ENCODE measurements around the gene CACTIN. TPM values are rescaled to one million over a fixed set of nuclear protein-coding genes. Genes with fewer than 3 reads are reported as not detected.

CACTIN gene
- total and polyA plus RNA-seq, 4 donors = 11.0 to 32.6 (median 27.9) TPM

DNA sequence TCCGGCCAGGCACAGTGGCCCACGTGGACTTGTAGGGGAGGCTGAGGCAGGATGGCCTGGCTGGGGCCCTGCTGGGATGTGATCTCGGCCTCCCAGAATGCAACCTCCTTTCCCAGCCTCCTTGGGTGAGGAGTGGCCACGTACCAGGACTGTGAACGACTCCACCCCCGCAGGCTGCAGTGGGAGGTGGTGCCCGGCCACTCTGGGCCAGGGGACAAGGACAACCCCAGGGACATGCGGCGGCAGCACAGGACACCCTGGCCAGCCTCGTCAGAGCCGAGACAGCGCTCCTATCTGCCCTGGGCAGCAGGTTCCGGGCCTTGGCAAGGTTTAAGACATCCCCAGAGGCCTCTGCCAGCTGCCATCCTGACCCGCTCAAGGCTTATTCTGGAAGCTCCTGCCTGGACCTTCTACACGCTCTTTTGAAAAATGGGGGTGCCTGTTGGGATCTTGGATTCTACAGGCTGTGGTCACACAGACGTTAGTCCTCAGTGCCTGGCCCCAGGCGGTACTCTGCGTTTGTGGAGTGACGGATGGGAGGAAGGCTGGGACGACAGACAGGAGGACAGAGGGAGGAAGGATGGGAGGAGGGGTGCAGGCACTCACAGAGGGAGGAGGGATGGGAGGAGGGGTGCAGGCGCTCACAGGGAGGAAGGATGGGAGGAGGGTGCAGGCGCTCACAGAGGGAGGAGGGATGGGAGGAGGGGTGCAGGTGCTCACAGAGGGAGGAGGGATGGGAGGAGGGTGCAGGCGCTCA lies 19.9 kb upstream of the CACTIN start:
- no peaks in the 10 kb centered on the region for H3K9me3 ChIP-seq (ENCODE audit: control insufficient read depth, insufficient read depth, low read length)
- H3K4me3 ChIP-seq (ENCODE audit: low read depth, low read length) = no peak overlapping the region
- no peak for DNase-seq (ENCODE audit: low read depth in 4 of 6, low spot score in 6 of 6)
- peaks cover 31% of the 10 kb centered on the region for H3K4me1 ChIP-seq (ENCODE audit: control insufficient read depth, insufficient read depth, low read length)
- H3K36me3 ChIP-seq (ENCODE audit: control insufficient read depth, insufficient read depth, low read length) = peaks cover 95% of the 10 kb centered on the region
- H3K27ac ChIP-seq (ENCODE audit: low read depth, low read length) = no peak overlapping the region
- WGBS (ENCODE audit: insufficient coverage) = 87% methylated on average over 23 of the region's 23 CpGs
- H3K27me3 ChIP-seq (ENCODE audit: control insufficient read depth, insufficient read depth, low read length) = no peaks in the 10 kb centered on the region

GRCh38 chr19:3645726-3646125 lies 19.1 kb upstream of the CACTIN start:
- Histone ChIP-seq H3K27ac (ENCODE audit: low read depth, low read length) (no peak overlapping the region), H3K4me1 (ENCODE audit: control insufficient read depth, insufficient read depth, low read length) (peaks cover 31% of the 10 kb centered on the region), H3K27me3 (ENCODE audit: control insufficient read depth, insufficient read depth, low read length) (no peaks in the 10 kb centered on the region), H3K36me3 (ENCODE audit: control insufficient read depth, insufficient read depth, low read length) (peaks cover 95% of the 10 kb centered on the region), H3K4me3 (ENCODE audit: low read depth, low read length) (no peak overlapping the region), H3K9me3 (ENCODE audit: control insufficient read depth, insufficient read depth, low read length) (no peaks in the 10 kb centered on the region)
- 89% methylated on average over 21 of the region's 21 CpGs for WGBS (ENCODE audit: insufficient coverage)
- no peak for DNase-seq (ENCODE audit: low read depth in 4 of 6, low spot score in 6 of 6)

DNA sequence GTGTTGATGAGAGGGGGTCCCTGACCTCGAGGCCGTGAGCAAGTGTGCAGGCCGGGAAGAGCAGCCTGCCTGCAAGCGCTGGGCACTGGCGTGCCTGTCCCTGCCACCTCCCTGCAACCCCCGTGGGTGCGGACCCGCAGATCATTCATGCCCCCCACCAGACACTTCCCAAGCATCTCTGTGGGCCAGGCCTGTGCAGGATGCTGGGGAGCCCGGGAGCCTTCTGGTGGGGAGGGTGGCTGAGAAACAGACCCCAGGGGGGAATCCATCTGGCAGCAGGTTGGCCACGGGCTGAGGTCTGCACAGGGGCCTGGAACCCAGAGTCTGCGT lies 18.4 kb upstream of the CACTIN start:
- 49% methylated on average over 8 of the region's 11 CpGs for WGBS (ENCODE audit: insufficient coverage)
- peaks cover 92% of the 10 kb centered on the region for H3K36me3 ChIP-seq (ENCODE audit: control insufficient read depth, insufficient read depth, low read length)
- no peaks in the 10 kb centered on the region for H3K9me3 ChIP-seq (ENCODE audit: control insufficient read depth, insufficient read depth, low read length)
- peak overlapping the region; percentile 25 for H3K27ac ChIP-seq (ENCODE audit: low read depth, low read length)
- no peak overlapping the region for H3K4me3 ChIP-seq (ENCODE audit: low read depth, low read length)
- DNase-seq (ENCODE audit: low read depth in 4 of 6, low spot score in 6 of 6) = no peak
- no peaks in the 10 kb centered on the region for H3K27me3 ChIP-seq (ENCODE audit: control insufficient read depth, insufficient read depth, low read length)
- peaks cover 26% of the 10 kb centered on the region for H3K4me1 ChIP-seq (ENCODE audit: control insufficient read depth, insufficient read depth, low read length)

DNA sequence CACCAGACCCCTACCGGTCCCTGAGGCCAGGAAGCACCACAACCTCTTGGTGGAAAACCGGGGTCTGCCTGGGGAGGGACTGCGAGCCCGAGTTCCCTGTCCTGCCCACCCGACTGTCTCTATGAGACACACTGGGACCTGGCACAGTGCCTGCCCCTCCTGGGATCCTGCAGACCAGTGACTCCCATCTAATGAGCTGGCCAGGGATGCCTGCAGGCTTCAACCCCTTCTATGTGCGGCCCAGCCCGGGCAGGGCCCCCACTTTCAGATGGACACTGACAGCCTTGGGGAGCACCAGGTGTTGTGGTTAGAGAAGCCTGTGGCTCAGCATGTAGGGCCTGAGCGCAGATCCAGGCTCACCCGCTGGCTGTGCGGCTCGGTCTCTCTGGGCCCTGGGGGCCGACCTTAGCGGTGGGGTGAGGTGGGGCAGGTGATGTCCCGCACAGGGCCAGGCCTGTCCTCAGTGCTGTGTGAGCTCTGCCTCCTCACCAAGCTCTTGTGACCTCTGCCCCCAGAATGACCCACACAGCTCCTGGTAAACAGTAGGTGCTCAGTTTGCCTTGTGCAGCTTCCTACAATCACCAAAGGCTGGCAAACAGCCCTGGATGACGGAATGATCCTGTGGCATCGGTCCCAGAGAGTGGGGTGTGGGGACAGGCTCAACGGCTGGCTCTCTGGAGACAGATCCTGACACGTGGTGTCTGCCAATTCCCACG lies 17.9 kb upstream of the CACTIN start:
- H3K27me3 ChIP-seq (ENCODE audit: control insufficient read depth, insufficient read depth, low read length) = no peaks in the 10 kb centered on the region
- no peak overlapping the region for H3K4me3 ChIP-seq (ENCODE audit: low read depth, low read length)
- 62% methylated on average over 17 of the region's 19 CpGs for WGBS (ENCODE audit: insufficient coverage)
- peak in 5 of 6 donors; percentile 36 to 86 (median 51) for DNase-seq (ENCODE audit: low read depth in 4 of 6, low spot score in 6 of 6)
- H3K9me3 ChIP-seq (ENCODE audit: control insufficient read depth, insufficient read depth, low read length) = no peaks in the 10 kb centered on the region
- peaks cover 93% of the 10 kb centered on the region for H3K36me3 ChIP-seq (ENCODE audit: control insufficient read depth, insufficient read depth, low read length)
- peak overlapping the region; percentile 25 for H3K27ac ChIP-seq (ENCODE audit: low read depth, low read length)
- peaks cover 22% of the 10 kb centered on the region for H3K4me1 ChIP-seq (ENCODE audit: control insufficient read depth, insufficient read depth, low read length)

DNA sequence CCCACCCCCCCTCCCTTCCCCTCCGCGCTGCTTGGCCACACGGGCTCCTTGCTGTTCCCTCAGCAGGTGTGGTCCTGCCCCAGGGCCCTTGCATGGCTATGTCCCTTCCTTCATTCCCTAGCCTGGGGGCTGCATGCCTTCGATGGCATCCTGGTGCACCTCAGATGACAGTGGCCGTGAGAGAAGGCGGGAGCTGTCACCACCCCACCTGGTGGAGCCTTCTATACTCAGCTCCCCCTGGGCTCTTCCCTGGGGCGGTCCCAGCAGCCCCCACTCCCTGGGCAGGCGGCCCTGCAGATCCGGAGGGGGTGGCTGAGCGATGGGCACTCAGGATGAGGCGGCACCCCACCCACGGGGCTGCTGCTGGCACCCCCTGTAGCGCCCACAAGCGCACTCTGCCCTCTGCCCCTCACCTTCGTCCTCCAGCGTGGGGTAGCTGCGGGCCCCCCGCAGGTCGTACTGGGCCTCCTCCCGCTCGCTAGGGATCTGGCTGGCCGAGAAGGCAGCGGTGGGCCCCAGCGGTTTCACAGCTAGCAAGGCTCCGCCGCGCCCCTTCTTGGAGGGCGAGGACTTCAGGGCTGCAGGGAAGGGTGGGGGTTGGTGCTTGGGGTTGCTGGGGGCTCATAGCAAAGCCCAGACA lies 17.2 kb upstream of the CACTIN start:
- Histone ChIP-seq H3K27me3 (ENCODE audit: control insufficient read depth, insufficient read depth, low read length) (no peaks in the 10 kb centered on the region), H3K9me3 (ENCODE audit: control insufficient read depth, insufficient read depth, low read length) (no peaks in the 10 kb centered on the region), H3K4me3 (ENCODE audit: low read depth, low read length) (no peak overlapping the region), H3K4me1 (ENCODE audit: control insufficient read depth, insufficient read depth, low read length) (peaks cover 22% of the 10 kb centered on the region), H3K27ac (ENCODE audit: low read depth, low read length) (no peak overlapping the region), H3K36me3 (ENCODE audit: control insufficient read depth, insufficient read depth, low read length) (peaks cover 98% of the 10 kb centered on the region)
- no peak for DNase-seq (ENCODE audit: low read depth in 4 of 6, low spot score in 6 of 6)
- WGBS (ENCODE audit: insufficient coverage) = 90% methylated on average over 15 of the region's 28 CpGs

DNA sequence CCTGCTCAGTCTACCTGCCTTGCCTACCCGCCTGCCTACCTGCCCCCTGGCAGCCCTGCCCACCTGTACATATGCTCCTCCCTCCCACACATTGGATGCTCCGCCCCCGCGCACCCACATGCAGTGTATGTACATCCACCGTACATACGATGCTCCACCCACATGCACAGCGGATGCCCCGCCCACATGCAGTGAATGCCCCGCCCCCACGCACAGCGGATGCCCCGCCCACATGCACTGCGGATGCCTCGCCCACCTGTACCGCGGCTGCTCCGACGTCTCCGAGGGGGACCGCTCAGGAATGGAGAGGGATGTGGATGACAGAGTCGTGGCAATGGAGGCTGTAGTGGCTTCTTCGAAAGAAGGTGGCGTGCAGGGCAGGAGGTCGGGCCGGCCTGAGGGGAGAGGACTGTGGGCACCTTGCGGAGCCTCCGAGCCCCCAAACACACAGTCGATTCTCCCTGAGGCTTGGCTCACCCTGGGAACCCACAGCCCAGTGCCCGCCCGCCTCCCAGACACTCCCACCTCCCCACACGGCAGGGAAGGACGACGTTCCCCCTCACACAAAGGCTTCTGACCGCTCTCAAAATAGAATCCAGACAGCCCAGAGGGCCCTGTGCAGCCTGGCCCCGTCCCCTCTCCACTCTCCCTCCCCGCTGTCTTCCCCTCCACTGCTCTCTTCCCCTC lies 16.5 kb upstream of the CACTIN start:
- 82% methylated on average over 32 of the region's 36 CpGs for WGBS (ENCODE audit: insufficient coverage)
- Histone ChIP-seq H3K9me3 (ENCODE audit: control insufficient read depth, insufficient read depth, low read length) (no peaks in the 10 kb centered on the region), H3K27ac (ENCODE audit: low read depth, low read length) (no peak overlapping the region), H3K4me1 (ENCODE audit: control insufficient read depth, insufficient read depth, low read length) (peaks cover 22% of the 10 kb centered on the region), H3K27me3 (ENCODE audit: control insufficient read depth, insufficient read depth, low read length) (no peaks in the 10 kb centered on the region), H3K36me3 (ENCODE audit: control insufficient read depth, insufficient read depth, low read length) (peaks cover 98% of the 10 kb centered on the region), H3K4me3 (ENCODE audit: low read depth, low read length) (no peak overlapping the region)
- no peak for DNase-seq (ENCODE audit: low read depth in 4 of 6, low spot score in 6 of 6)

DNA sequence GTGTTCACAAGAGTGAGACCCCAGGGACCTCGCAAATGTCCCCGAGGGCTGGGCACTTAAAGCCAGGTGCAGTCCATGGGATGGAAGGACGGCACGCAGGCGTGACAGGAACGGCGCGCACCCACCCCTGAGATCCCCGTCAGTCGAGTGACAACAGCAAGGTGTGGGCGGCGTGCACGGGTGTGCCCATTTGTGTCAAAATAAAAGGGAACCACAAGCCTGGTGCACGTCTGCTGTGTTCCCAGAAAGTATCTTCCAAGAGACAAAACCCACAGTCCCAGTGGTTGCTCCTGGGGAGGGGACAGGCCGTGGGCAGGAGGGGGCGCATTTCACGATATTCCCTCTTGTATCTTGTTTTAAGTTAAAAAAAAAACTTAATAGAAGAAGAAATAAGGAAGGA lies 15.7 kb upstream of the CACTIN start:
- H3K4me1 ChIP-seq (ENCODE audit: control insufficient read depth, insufficient read depth, low read length) = peaks cover 22% of the 10 kb centered on the region
- no peaks in the 10 kb centered on the region for H3K9me3 ChIP-seq (ENCODE audit: control insufficient read depth, insufficient read depth, low read length)
- no peaks in the 10 kb centered on the region for H3K27me3 ChIP-seq (ENCODE audit: control insufficient read depth, insufficient read depth, low read length)
- no peak overlapping the region for H3K27ac ChIP-seq (ENCODE audit: low read depth, low read length)
- no peak for DNase-seq (ENCODE audit: low read depth in 4 of 6, low spot score in 6 of 6)
- WGBS (ENCODE audit: insufficient coverage) = 96% methylated on average over 13 of the region's 17 CpGs
- H3K4me3 ChIP-seq (ENCODE audit: low read depth, low read length) = no peak overlapping the region
- H3K36me3 ChIP-seq (ENCODE audit: control insufficient read depth, insufficient read depth, low read length) = peaks cover 98% of the 10 kb centered on the region

DNA sequence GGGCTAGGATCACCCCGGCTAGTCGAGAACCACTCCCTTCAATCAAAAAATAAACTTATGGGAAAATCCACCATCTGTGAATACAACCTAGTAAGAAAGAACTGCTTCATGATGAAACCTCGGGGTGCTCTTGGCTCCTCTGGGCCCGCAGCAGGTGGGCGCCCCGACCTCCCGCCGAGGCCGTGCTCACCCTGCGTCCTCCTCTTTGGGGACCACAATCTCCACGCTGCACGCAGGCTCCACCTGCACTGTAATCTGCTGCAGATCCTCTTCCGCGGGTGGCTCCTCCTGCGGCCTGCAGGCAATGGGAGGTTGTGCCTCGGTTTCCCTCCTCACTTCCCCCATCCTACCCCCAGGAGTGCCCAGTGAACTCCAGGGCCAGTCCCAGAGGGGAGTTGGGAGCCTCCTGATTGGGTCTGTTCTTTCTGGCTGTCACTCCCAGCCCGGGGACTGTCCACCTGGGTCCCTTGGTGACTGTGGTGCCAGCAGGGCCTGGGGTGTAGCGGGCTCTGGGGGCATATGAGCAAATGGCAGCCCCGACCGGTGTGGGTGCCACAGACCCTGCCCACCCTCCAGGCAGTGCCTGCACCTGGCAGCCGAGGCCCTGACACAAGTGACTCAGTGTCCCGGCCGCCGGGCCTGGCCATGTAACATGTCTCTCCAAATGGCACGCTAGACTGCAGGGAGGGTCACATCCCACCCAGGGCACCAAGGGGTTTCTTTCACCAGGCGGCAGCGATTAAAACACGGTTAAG lies 15.1 kb upstream of the CACTIN start:
- no peaks in the 10 kb centered on the region for H3K9me3 ChIP-seq (ENCODE audit: control insufficient read depth, insufficient read depth, low read length)
- 96% methylated on average over 25 of the region's 28 CpGs for WGBS (ENCODE audit: insufficient coverage)
- H3K27me3 ChIP-seq (ENCODE audit: control insufficient read depth, insufficient read depth, low read length) = no peaks in the 10 kb centered on the region
- H3K27ac ChIP-seq (ENCODE audit: low read depth, low read length) = no peak overlapping the region
- H3K4me1 ChIP-seq (ENCODE audit: control insufficient read depth, insufficient read depth, low read length) = peaks cover 22% of the 10 kb centered on the region
- peaks cover 98% of the 10 kb centered on the region for H3K36me3 ChIP-seq (ENCODE audit: control insufficient read depth, insufficient read depth, low read length)
- DNase-seq (ENCODE audit: low read depth in 4 of 6, low spot score in 6 of 6) = no peak
- no peak overlapping the region for H3K4me3 ChIP-seq (ENCODE audit: low read depth, low read length)

DNA sequence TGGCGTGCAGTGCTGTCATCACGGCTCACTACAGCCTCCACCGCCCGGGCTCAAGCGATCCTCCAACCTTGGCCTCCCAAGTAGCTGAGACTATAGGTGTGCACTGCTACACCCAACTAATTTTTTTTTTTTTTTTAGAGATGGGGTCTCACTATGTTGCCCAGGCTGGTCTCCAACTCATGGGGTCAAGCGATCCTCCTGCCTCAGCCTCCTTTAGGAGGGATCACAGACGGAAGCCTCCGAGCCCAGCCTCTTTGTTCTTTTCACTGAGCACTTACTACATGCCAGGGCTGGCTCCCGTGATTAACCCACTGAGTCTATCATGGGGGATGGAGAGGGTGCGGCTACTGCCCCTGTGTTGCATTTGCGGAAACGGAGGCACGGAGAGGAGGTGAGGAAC lies 12.9 kb upstream of the CACTIN start:
- H3K27ac ChIP-seq (ENCODE audit: low read depth, low read length) = no peak overlapping the region
- H3K4me1 ChIP-seq (ENCODE audit: control insufficient read depth, insufficient read depth, low read length) = peaks cover 9% of the 10 kb centered on the region
- no peak overlapping the region for H3K4me3 ChIP-seq (ENCODE audit: low read depth, low read length)
- H3K27me3 ChIP-seq (ENCODE audit: control insufficient read depth, insufficient read depth, low read length) = no peaks in the 10 kb centered on the region
- DNase-seq (ENCODE audit: low read depth in 4 of 6, low spot score in 6 of 6) = no peak
- peaks cover 92% of the 10 kb centered on the region for H3K36me3 ChIP-seq (ENCODE audit: control insufficient read depth, insufficient read depth, low read length)
- 96% methylated on average over 10 of the region's 13 CpGs for WGBS (ENCODE audit: insufficient coverage)
- no peaks in the 10 kb centered on the region for H3K9me3 ChIP-seq (ENCODE audit: control insufficient read depth, insufficient read depth, low read length)
